Neural progenitor cell (in vitro differentiated cells): ENCODE results near the gene PRSS2. TPM values are rescaled to one million over a fixed set of nuclear protein-coding genes. Genes with fewer than 3 reads are reported as not detected.
"Not testable (repeated sequence)": the region's sequence is repeated elsewhere in the genome, so short reads cannot be mapped to it uniquely, and the experiment has no call there.

Experiments
- DNase-seq: peaks from one replicate; pipeline ENCODE4 v3.0.0-alpha.2; 2016; ENCODE audit warnings: low spot score
- H2AFZ ChIP-seq: fragments of 200-600 bp; sonication (generic); replicated peaks from 2 replicates; pipeline ENCODE4 v1.6.1; 2016; ENCODE audit warnings: antibody characterized with exemption
- H3F3A ChIP-seq: fragments of 200-600 bp; sonication (generic); 2 replicates; pipeline ENCODE4 v1.6.1; 2016; ENCODE audit warnings: antibody characterized with exemption, low read depth
- H3K27ac ChIP-seq: fragments of 200-600 bp; sonication (generic); 2 replicates; pipeline ENCODE4 v1.5.1; 2016; ENCODE audit warnings: mild to moderate bottlenecking
- H3K27me3 ChIP-seq: fragments of 200-600 bp; sonication (generic); 2 replicates; pipeline ENCODE4 v1.6.1; 2016; ENCODE audit warnings: mild to moderate bottlenecking, moderate library complexity
- H3K36me3 ChIP-seq: fragments of 200-600 bp; sonication (generic); 2 replicates; pipeline ENCODE4 v1.5.1; 2016
- H3K4me1 ChIP-seq: fragments of 200-600 bp; sonication (generic); 2 replicates; pipeline ENCODE4 v1.6.1; 2016; ENCODE audit warnings: mixed run types
- H3K4me2 ChIP-seq: fragments of 200-600 bp; sonication (generic); 2 replicates; pipeline ENCODE4 v1.6.1; 2016
- H3K4me3 ChIP-seq: fragments of 200-600 bp; sonication (generic); 2 replicates; pipeline ENCODE4 v1.5.1; 2016
- H3K79me2 ChIP-seq: fragments of 200-600 bp; sonication (generic); 2 replicates; pipeline ENCODE4 v1.6.1; 2016; ENCODE audit warnings: low read depth
- H3K9ac ChIP-seq: fragments of 200-600 bp; sonication (generic); 2 replicates; pipeline ENCODE4 v1.6.1; 2016
- H3K9me3 ChIP-seq: fragments of 200-600 bp; sonication (generic); 2 replicates; pipeline ENCODE4 v1.5.1; 2016; ENCODE audit warnings: low read depth
- H4K20me1 ChIP-seq: fragments of 200-600 bp; sonication (generic); 2 replicates; pipeline ENCODE4 v1.6.1; 2016; ENCODE audit warnings: low read depth
- H3K27ac Mint-ChIP-seq: 3 replicates; pipeline ENCODE4 v1.8.0; 2021; ENCODE audit warnings: mixed read lengths
- H3K27me3 Mint-ChIP-seq: 2 replicates; pipeline ENCODE4 v1.8.0; 2022; ENCODE audit warnings: low read depth, mild to moderate bottlenecking, inconsistent platforms, moderate library complexity, mixed read lengths; ENCODE audit not compliant: insufficient read depth
- H3K36me3 Mint-ChIP-seq: 3 replicates; pipeline ENCODE4 v1.8.0; 2021; ENCODE audit warnings: mixed read lengths
- H3K4me1 Mint-ChIP-seq: 3 replicates; pipeline ENCODE4 v1.8.0; 2021; ENCODE audit warnings: mixed read lengths
- H3K4me3 Mint-ChIP-seq: 3 replicates; pipeline ENCODE4 v1.8.0; 2021; ENCODE audit warnings: mild to moderate bottlenecking, moderate library complexity, mixed read lengths
- H3K9me3 Mint-ChIP-seq: 3 replicates; pipeline ENCODE4 v1.8.0; 2020; ENCODE audit warnings: mixed read lengths
- EZH2 ChIP-seq: fragments of 200-600 bp; sonication (generic); IDR thresholded peaks from 2 replicates; pipeline ENCODE4 v1.6.1; 2017; ENCODE audit warnings: antibody characterized with exemption, mild to moderate bottlenecking, moderate library complexity
- EZH2phosphoT487 ChIP-seq: fragments of 200-600 bp; sonication (generic); IDR thresholded peaks from 2 replicates; pipeline ENCODE4 v1.6.1; 2017; ENCODE audit warnings: antibody characterized with exemption
- total RNA-seq: library from RNA; depleted of rRNA; stranded (reverse); fragments of >200 nt; gene quantifications from 2 replicates; pipeline ENCODE4 v1.2.3, GENCODE V29; 2015; ENCODE audit warnings: low replicate concordance
- TF ChIP-seq, protein P1 (sequence below): fragments of 200-600 bp; sonication (generic); IDR thresholded peaks from 2 replicates; pipeline ENCODE4 v1.5.1; 2017; ENCODE audit warnings: antibody characterized with exemption, mild to moderate bottlenecking

The PRSS2 gene
- total RNA-seq, 1 donor from 2014 or later, result not detected

DNA sequence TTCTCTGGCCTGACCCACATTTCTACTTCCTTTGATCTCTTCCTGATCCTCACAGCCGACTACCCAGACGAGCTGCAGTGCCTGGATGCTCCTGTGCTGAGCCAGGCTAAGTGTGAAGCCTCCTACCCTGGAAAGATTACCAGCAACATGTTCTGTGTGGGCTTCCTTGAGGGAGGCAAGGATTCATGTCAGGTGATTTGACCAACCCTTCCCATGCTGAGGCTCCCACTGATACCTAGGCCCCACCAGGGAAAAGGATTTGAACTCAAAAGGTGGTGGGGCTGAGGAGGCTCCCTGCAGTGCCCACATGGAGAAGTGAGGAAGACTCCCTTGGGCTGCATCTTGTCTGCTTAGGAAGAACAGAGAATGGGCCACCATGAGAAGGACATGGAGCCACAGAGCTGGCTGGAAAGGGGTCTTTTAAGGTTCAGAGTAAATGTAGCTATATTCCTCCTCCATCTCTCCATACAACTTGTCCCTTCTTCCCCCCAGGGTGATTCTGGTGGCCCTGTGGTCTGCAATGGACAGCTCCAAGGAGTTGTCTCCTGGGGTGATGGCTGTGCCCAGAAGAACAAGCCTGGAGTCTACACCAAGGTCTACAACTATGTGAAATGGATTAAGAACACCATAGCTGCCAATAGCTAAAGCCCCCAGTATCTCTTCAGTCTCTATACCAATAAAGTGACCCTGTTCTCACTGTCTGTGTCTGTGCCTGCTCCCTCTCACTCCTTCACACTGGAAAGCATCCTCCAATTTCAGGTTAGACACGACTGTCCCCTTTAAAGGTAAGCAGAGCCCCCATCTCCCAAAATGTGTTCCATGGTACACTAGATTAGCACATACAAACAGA, 18.2 kb upstream of the PRSS2 start:
- Histone ChIP-seq H3K9ac (no peak overlapping the region), H3K27ac (no peak overlapping the region), H3K36me3 (no peaks in the 10 kb centered on the region), H2AFZ (no peak overlapping the region), H3K4me3 (no peak overlapping the region), H3K79me2 (no peaks in the 10 kb centered on the region), H3F3A (no peaks in the 10 kb centered on the region), H4K20me1 (no peaks in the 10 kb centered on the region), H3K27me3 (no peaks in the 10 kb centered on the region), H3K4me1 (no peaks in the 10 kb centered on the region), H3K9me3 (no peaks in the 10 kb centered on the region), H3K4me2 (no peak overlapping the region)
- Mint-ChIP-seq H3K9me3 (peaks cover 2% of the 10 kb centered on the region), H3K27me3 (peaks cover 6% of the 10 kb centered on the region), H3K27ac (no peak overlapping the region), H3K4me1 (no peaks in the 10 kb centered on the region), H3K36me3 (no peaks in the 10 kb centered on the region), H3K4me3 (no peak overlapping the region)
- no peak for DNase-seq
- TF ChIP-seq EZH2, result no peak
- no peak for TF ChIP-seq EZH2phosphoT487
- TF ChIP-seq, protein P1, sequence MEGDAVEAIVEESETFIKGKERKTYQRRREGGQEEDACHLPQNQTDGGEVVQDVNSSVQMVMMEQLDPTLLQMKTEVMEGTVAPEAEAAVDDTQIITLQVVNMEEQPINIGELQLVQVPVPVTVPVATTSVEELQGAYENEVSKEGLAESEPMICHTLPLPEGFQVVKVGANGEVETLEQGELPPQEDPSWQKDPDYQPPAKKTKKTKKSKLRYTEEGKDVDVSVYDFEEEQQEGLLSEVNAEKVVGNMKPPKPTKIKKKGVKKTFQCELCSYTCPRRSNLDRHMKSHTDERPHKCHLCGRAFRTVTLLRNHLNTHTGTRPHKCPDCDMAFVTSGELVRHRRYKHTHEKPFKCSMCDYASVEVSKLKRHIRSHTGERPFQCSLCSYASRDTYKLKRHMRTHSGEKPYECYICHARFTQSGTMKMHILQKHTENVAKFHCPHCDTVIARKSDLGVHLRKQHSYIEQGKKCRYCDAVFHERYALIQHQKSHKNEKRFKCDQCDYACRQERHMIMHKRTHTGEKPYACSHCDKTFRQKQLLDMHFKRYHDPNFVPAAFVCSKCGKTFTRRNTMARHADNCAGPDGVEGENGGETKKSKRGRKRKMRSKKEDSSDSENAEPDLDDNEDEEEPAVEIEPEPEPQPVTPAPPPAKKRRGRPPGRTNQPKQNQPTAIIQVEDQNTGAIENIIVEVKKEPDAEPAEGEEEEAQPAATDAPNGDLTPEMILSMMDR, result no peak

DNA sequence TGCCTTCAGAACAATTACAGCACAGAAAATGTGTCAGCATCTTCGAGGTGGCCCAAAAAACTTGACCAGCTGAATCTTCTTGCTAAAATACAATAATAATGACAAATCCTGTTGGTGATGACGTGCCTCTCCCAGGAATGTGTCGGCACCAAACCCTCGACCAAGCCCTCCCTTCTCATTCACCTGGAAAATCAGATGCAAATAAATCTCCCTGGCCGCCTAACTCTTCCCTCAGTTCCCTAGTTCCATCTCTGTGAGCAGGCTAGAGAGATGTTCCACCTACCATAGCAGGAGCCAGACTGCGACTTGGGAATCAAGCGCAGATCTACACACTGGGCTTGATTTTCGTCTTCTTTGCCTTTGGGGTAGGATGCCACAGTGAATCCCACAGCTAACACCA, 17.4 kb upstream of the PRSS2 start:
- no peak for TF ChIP-seq EZH2
- TF ChIP-seq, protein P1, result no peak
- no peak for TF ChIP-seq EZH2phosphoT487
- Histone ChIP-seq H2AFZ (no peak overlapping the region), H3K4me3 (no peak overlapping the region), H3K27ac (no peak overlapping the region), H3K36me3 (no peaks in the 10 kb centered on the region), H3K79me2 (no peaks in the 10 kb centered on the region), H3F3A (no peaks in the 10 kb centered on the region), H3K9me3 (no peaks in the 10 kb centered on the region), H3K4me2 (no peak overlapping the region), H4K20me1 (no peaks in the 10 kb centered on the region), H3K4me1 (no peaks in the 10 kb centered on the region), H3K27me3 (no peaks in the 10 kb centered on the region), H3K9ac (no peak overlapping the region)
- Mint-ChIP-seq H3K36me3 (no peaks in the 10 kb centered on the region), H3K27me3 (peaks cover 6% of the 10 kb centered on the region), H3K9me3 (peaks cover 2% of the 10 kb centered on the region), H3K4me1 (no peaks in the 10 kb centered on the region), H3K4me3 (no peak overlapping the region), H3K27ac (no peak overlapping the region)
- no peak for DNase-seq

DNA sequence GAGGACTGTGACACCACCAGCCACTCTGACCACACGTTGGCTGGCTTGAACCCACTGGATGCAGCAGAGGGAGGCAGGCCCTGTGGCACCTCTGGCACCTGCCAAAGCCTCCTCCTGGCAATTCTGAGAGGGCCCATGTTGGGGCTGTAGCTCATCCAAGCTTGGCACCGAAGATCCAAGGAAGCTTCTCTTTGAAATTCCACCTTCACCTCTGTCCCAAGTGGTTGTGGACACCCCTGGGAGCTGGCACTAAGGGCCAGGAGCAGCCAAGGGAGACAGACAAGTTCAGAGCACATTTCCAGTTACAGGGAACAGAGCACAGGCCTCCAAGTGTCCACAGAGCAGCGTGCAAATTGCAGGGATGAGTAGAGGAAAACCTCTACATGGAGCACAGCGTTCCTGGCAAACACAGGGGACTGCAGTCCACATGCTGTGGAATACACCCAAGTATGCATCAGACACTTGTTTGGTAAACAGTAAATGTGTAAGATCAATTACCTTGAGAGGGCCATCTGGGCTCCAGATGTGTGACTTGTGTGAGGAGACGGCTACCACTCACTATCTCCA, 16.8 kb upstream of the PRSS2 start:
- not testable (repeated sequence) for H3K9me3 Mint-ChIP-seq, H3K4me2 ChIP-seq, H3K36me3 ChIP-seq

More for the DNA sequence above, 16.8 kb upstream of the PRSS2 start:
- not testable (repeated sequence) for H3K4me3 Mint-ChIP-seq, H3K27ac ChIP-seq, H3K27ac Mint-ChIP-seq, H3K9me3 ChIP-seq, H3K36me3 Mint-ChIP-seq, DNase-seq, H3F3A ChIP-seq, H3K27me3 Mint-ChIP-seq, H3K4me1 Mint-ChIP-seq, H4K20me1 ChIP-seq, H3K79me2 ChIP-seq, H3K4me3 ChIP-seq, H3K27me3 ChIP-seq, H3K9ac ChIP-seq, H2AFZ ChIP-seq, H3K4me1 ChIP-seq
